GM21528 (cell line): ENCODE data around the gene RNF180.
"Not testable (repeated sequence)": the region's sequence is repeated elsewhere in the genome, so short reads cannot be mapped to it uniquely, and the experiment has no call there.

Source experiments
- ATAC-seq: cut with Tn5 transposase; IDR thresholded peaks from one replicate; pipeline ENCODE4 v1.9.1; 2021; ENCODE audit warnings: mild to moderate bottlenecking, moderate library complexity; ENCODE audit not compliant: unreplicated experiment, low FRiP score

The RNF180 gene

GRCh38 chr5:64340293-64340692, 174.7 kb downstream of the RNF180 start:
- ATAC-seq, result no peak

- ATAC-seq, result no peak
Measured at GRCh38 chr5:64341340-64341739, 175.7 kb downstream of the RNF180 start.

- ATAC-seq, result no peak
Measured at GRCh38 chr5:64344501-64344900, 178.9 kb downstream of the RNF180 start.

- ATAC-seq, result no peak
Measured at GRCh38 chr5:64347309-64347708, 181.7 kb downstream of the RNF180 start.

- no peak for ATAC-seq
Measured at GRCh38 chr5:64364426-64364825, 198.8 kb downstream of the RNF180 start.

GRCh38 chr5:64384765-64385164, 219.1 kb downstream of the RNF180 start:
- ATAC-seq, result peak; percentile 81

- no peak for ATAC-seq
Measured at GRCh38 chr5:64397552-64397951, 231.9 kb downstream of the RNF180 start.

- ATAC-seq, result not testable (repeated sequence)
Measured at GRCh38 chr5:64398735-64399134, 233.1 kb downstream of the RNF180 start.

- ATAC-seq, result not testable (repeated sequence)
Measured at GRCh38 chr5:64407103-64407825, 241.6 kb downstream of the RNF180 start.

- no peak for ATAC-seq
Measured at GRCh38 chr5:64417390-64417789, 251.7 kb downstream of the RNF180 start.

GRCh38 chr5:64418013-64418412, 252.4 kb downstream of the RNF180 start:
- no peak for ATAC-seq
